Mammary epithelial cell (primary cell): ENCODE results near the gene ATP13A3.

Experiments
- CTCF ChIP-seq, 2 donors: IDR thresholded peaks in 1 of 2; conservative IDR thresholded peaks in 1 of 2; 2 replicates each; pipeline ENCODE4 v1.5.1; 2011 to 2012; ENCODE audit warnings: inconsistent platforms in 2 of 2, low read length in 2 of 2, mild to moderate bottlenecking in 2 of 2, control low read depth in 1 of 2, low read depth in 1 of 2; ENCODE audit not compliant: insufficient read depth in 1 of 2; ENCODE audit errors: extremely low read depth in 1 of 2
- EZH2 ChIP-seq: IDR thresholded peaks from 2 replicates; pipeline ENCODE4 v1.6.1; 2012; ENCODE audit warnings: low read length, inconsistent platforms, borderline replicate concordance

GRCh38 chr3:194507571-194507970, 20.8 kb upstream of the ATP13A3 start:
- no peak for TF ChIP-seq CTCF (conservative IDR thresholded peaks at IDR 0.05 in 1 of 2, IDR thresholded peaks at IDR 0.05 in 1 of 2; ENCODE audit: extremely low read depth in 1 of 2, insufficient read depth in 1 of 2, low read depth in 1 of 2, low read length in 2 of 2)
- no peak for TF ChIP-seq EZH2
